ENCODE measurements around the gene PAWR.

Gene PAWR

GRCh38 chr12:79678306-79678705 lies 12.5 kb downstream of the PAWR start:
- H3K4me2 ChIP-seq, result no peak overlapping the region

DNA sequence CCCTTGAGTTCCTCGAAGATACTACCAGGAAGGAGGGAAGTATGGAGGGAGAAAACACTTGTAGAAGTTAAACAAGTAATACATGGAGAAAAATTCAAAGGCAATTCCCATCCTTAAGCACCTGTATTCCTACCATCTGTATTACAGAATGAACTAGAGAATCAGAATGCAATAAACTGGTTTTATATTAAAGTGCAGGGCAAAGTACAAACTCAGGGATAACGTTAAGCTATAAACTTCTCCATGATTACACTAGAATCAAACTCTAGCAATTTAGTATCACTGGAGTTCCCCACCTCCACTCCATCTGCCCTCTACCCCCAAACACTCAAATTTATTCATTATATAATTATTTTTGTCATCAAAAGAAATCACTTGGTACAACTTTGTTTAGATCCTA lies 13.1 kb downstream of the PAWR start:
- Histone ChIP-seq H3K4me2 (no peak overlapping the region), H4K20me1 (ENCODE audit: insufficient read depth) (0 out of 2 replicates have a peak, but pooled peaks cover 12% of the 10 kb centered on the region), H3K36me3 (ENCODE audit: insufficient read depth) (no peaks in the 10 kb centered on the region), H3K4me3 (IDR thresholded peaks at IDR 0.05; ENCODE audit: insufficient read depth, low read depth, low read length) (no peak overlapping the region), H3K9ac (no peak overlapping the region), H3K79me2 (ENCODE audit: insufficient read depth, low read depth) (peaks cover 97% of the 10 kb centered on the region), H3K4me1 (ENCODE audit: low read depth, poor library complexity, severe bottlenecking) (peaks cover 60% of the 10 kb centered on the region), H3K27me3 (ENCODE audit: insufficient read depth, low read depth) (no peaks in the 10 kb centered on the region), H3K27ac (no peak overlapping the region), H2AFZ (ENCODE audit: low read depth) (no peak overlapping the region)
- TF ChIP-seq CTCF (conservative IDR thresholded peaks at IDR 0.05; ENCODE audit: low read depth, low read length), result no peak

More at GRCh38 chr12:79678306-79678705, 12.5 kb downstream of the PAWR start:
- peaks cover 14% of the 10 kb centered on the region; the same call in 1 of the 2 replicates for H4K20me1 ChIP-seq (ENCODE audit: insufficient read depth)
- H3K27me3 ChIP-seq (ENCODE audit: insufficient read depth, low read depth), result no peaks in the 10 kb centered on the region
- H3K36me3 ChIP-seq (ENCODE audit: insufficient read depth), result no peaks in the 10 kb centered on the region
- peaks cover 65% of the 10 kb centered on the region for H3K4me1 ChIP-seq (ENCODE audit: low read depth, poor library complexity, severe bottlenecking)
- H3K79me2 ChIP-seq (ENCODE audit: insufficient read depth, low read depth), result peaks cover 97% of the 10 kb centered on the region
- TF ChIP-seq CTCF (conservative IDR thresholded peaks at IDR 0.05; ENCODE audit: low read depth, low read length), result no peak
- H3K27ac ChIP-seq, result no peak overlapping the region
- no peak overlapping the region for H3K4me3 ChIP-seq (IDR thresholded peaks at IDR 0.05; ENCODE audit: insufficient read depth, low read depth, low read length)
- H3K9ac ChIP-seq, result no peak overlapping the region
- H2AFZ ChIP-seq (ENCODE audit: low read depth), result no peak overlapping the region

- no peak overlapping the region for H3K27ac ChIP-seq
These were observed 14.2 kb downstream of the PAWR start for GRCh38 chr12:79676579-79676978.

DNA sequence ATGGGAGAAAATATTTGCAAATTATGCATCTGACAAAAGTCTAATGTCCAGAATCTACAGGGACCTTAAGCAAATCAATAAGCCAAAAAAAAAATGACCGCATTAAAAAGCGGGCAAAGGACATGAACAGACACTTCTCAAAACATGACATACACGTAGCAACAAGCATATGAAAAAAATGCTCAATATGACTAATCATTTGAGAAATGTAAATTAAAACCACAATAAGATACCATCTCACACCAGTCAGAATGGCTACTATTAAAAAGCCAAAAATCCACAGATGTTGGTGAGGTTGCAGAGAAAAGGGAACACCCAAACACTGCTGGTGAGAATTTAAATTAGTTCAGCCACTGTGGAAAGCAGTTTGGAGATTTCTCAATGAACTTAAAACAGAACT lies 16.1 kb downstream of the PAWR start:
- Histone ChIP-seq H3K4me1 (ENCODE audit: low read depth, poor library complexity, severe bottlenecking) (peaks cover 42% of the 10 kb centered on the region), H3K9ac (no peak overlapping the region), H3K27me3 (ENCODE audit: insufficient read depth, low read depth) (no peaks in the 10 kb centered on the region), H3K27ac (no peak overlapping the region), H4K20me1 (ENCODE audit: insufficient read depth) (peaks cover 20% of the 10 kb centered on the region; the same call in 1 of the 2 replicates), H3K4me2 (no peak overlapping the region), H3K79me2 (ENCODE audit: insufficient read depth, low read depth) (peaks cover 100% of the 10 kb centered on the region), H3K4me3 (IDR thresholded peaks at IDR 0.05; ENCODE audit: insufficient read depth, low read depth, low read length) (no peak overlapping the region), H3K36me3 (ENCODE audit: insufficient read depth) (no peaks in the 10 kb centered on the region), H2AFZ (ENCODE audit: low read depth) (no peak overlapping the region)
- TF ChIP-seq CTCF (conservative IDR thresholded peaks at IDR 0.05; ENCODE audit: low read depth, low read length), result no peak

More at GRCh38 chr12:79676579-79676978, 14.2 kb downstream of the PAWR start:
- Histone ChIP-seq H4K20me1 (ENCODE audit: insufficient read depth) (0 out of 2 replicates have a peak, but pooled peaks cover 14% of the 10 kb centered on the region), H3K4me1 (ENCODE audit: low read depth, poor library complexity, severe bottlenecking) (peaks cover 49% of the 10 kb centered on the region), H3K4me3 (IDR thresholded peaks at IDR 0.05; ENCODE audit: insufficient read depth, low read depth, low read length) (no peak overlapping the region), H3K4me2 (no peak overlapping the region), H2AFZ (ENCODE audit: low read depth) (no peak overlapping the region), H3K9ac (no peak overlapping the region), H3K79me2 (ENCODE audit: insufficient read depth, low read depth) (peaks cover 97% of the 10 kb centered on the region), H3K36me3 (ENCODE audit: insufficient read depth) (no peaks in the 10 kb centered on the region), H3K27me3 (ENCODE audit: insufficient read depth, low read depth) (no peaks in the 10 kb centered on the region)
- no peak for TF ChIP-seq CTCF (conservative IDR thresholded peaks at IDR 0.05; ENCODE audit: low read depth, low read length)

All from KMS-11 (cell line).